BLaER1 treated with 17β-estradiol and CSF1 and Interleukin-3, amounts not matched to agents 10 nM and 100 nM (cell line): ENCODE data around the gene MGAT1.

Source experiments
- H3K27ac ChIP-seq, 11 experiments: shearing (Covaris generic); formaldehyde crosslinking; 2 replicates each; pipeline ENCODE4 v1.8.1; 2022
- H3K27me3 ChIP-seq, 11 experiments: shearing (Covaris generic); formaldehyde crosslinking; 2 replicates each; pipeline ENCODE4 v1.8.1; 2022
- H3K36me3 ChIP-seq, 11 experiments: shearing (Covaris generic); formaldehyde crosslinking; 2 replicates each; pipeline ENCODE4 v1.8.1; 2022
- H3K4me1 ChIP-seq, 10 experiments: shearing (Covaris generic); formaldehyde crosslinking; 2 replicates each; pipeline ENCODE4 v1.8.1; 2022
- H3K4me2 ChIP-seq, 11 experiments: shearing (Covaris generic); formaldehyde crosslinking; 2 replicates each; pipeline ENCODE4 v1.8.1; 2022
- H3K4me3 ChIP-seq, 10 experiments: shearing (Covaris generic); formaldehyde crosslinking; 2 replicates each; pipeline ENCODE4 v1.8.1; 2022
- H3K9ac ChIP-seq, 11 experiments: shearing (Covaris generic); formaldehyde crosslinking; 2 replicates each; pipeline ENCODE4 v1.8.1; 2022
- H3K9me3 ChIP-seq, 11 experiments: shearing (Covaris generic); formaldehyde crosslinking; replicated peaks in 1 of 11; 2 replicates each; pipeline ENCODE4 v1.8.1; 2022
- H4K20me1 ChIP-seq, 11 experiments: shearing (Covaris generic); formaldehyde crosslinking; 2 replicates each; pipeline ENCODE4 v1.8.1; 2022
- Cebpa-rat ChIP-seq, 11 experiments: shearing (Covaris generic); IDR thresholded peaks; 2 replicates each; pipeline ENCODE4 v1.8.1; 2022

Gene MGAT1

DNA sequence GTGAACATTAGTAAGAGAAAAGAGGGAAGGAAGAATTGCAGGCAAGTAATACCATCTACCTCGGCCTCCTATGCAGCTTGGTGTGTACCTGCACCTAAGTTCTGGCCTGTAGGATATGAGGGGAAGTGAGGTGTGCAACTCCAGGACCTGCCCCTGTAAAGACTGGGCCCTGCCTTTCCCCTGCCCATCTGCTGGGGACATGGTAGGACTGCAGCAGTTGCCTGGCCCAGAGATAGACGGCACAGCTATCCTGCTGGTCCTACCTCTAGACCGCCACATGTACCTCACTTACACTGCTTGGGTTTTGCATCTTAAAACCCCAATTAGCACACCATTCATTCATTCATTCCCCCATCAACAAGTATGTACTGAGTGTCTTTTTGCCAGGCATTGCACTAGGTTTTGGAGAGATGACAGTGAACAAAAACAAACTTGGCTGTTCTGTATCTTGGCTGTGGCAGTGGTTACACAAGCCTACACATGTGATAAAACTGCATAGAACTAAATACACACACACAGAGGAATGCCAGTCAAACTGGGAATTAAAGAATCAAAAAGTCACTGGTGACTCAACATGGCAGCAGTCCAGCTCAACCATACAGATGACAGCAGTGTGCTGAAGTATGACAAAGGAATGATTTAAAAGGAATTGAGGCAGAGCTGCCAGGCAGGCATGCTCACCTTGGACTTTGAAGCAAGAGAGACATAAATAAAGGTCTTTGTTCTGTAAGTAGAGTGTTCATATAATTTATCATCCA lies 23.3 kb upstream of the MGAT1 start:
- peak overlapping the region in 2 of 11 experiments; percentile 22 to 37; a peak in 2 of 22 replicates for H3K27ac ChIP-seq
- no peak for TF ChIP-seq Cebpa-rat (IDR thresholded peaks at IDR 0.05)
- no peaks in the 10 kb centered on the region for H4K20me1 ChIP-seq
- H3K4me1 ChIP-seq: peaks cover 10 to 75% (median 18%) of the 10 kb centered on the region in 10 experiments
- H3K4me2 ChIP-seq: peak overlapping the region in 2 of 11 experiments; percentile 49 to 58; a peak in 5 of 22 replicates
- peaks cover 9 to 16% (median 13%) of the 10 kb centered on the region in 11 experiments; a peak in 21 of 22 replicates for H3K36me3 ChIP-seq
- no peak overlapping the region for H3K4me3 ChIP-seq
- H3K9ac ChIP-seq: no peak overlapping the region
- H3K9me3 ChIP-seq: peaks cover 17 to 27% (median 23%) of the 10 kb centered on the region in 11 experiments
- H3K27me3 ChIP-seq: no peaks in the 10 kb centered on the region

GRCh38 chr5:180824630-180825476 lies 22.2 kb upstream of the MGAT1 start:
- H3K9me3 ChIP-seq: peaks cover 13 to 21% (median 18%) of the 10 kb centered on the region in 11 experiments
- no peaks in the 10 kb centered on the region for H4K20me1 ChIP-seq
- H3K27me3 ChIP-seq: no peaks in the 10 kb centered on the region
- peak overlapping the region in 3 of 11 experiments; percentile 30 to 58 (median 49); a peak in 6 of 22 replicates for H3K4me2 ChIP-seq
- peaks cover 2 to 79% (median 10%) of the 10 kb centered on the region in 10 experiments; a peak in 17 of 20 replicates for H3K4me1 ChIP-seq
- no peak overlapping the region for H3K4me3 ChIP-seq
- peak overlapping the region in 2 of 11 experiments; percentile 22 to 29; a peak in 2 of 22 replicates for H3K27ac ChIP-seq
- no peak overlapping the region for H3K9ac ChIP-seq
- H3K36me3 ChIP-seq: peaks cover 5 to 12% (median 9%) of the 10 kb centered on the region in 11 experiments; a peak in 21 of 22 replicates
- no peak for TF ChIP-seq Cebpa-rat (IDR thresholded peaks at IDR 0.05)

- Histone ChIP-seq H3K27me3 (no peaks in the 10 kb centered on the region), H4K20me1 (no peaks in the 10 kb centered on the region), H3K4me3 (no peak overlapping the region), H3K36me3 (peaks cover 0 to 4% (median 2%) of the 10 kb centered on the region in 11 experiments; a peak in 11 of 22 replicates), H3K9ac (no peak overlapping the region), H3K4me2 (peak overlapping the region in 2 of 11 experiments; percentile 44 to 49; a peak in 2 of 22 replicates), H3K27ac (no peak overlapping the region), H3K9me3 (peaks cover 5 to 13% (median 10%) of the 10 kb centered on the region in 11 experiments; a peak in 21 of 22 replicates), H3K4me1 (peaks cover 0 to 77% (median 7%) of the 10 kb centered on the region in 10 experiments; a peak in 8 of 20 replicates)
- no peak for TF ChIP-seq Cebpa-rat (IDR thresholded peaks at IDR 0.05)
Observed at GRCh38 chr5:180823940-180824629, 21.5 kb upstream of the MGAT1 start.

- Histone ChIP-seq H3K36me3 (peaks cover 0 to 3% (median 0%) of the 10 kb centered on the region in 11 experiments; a peak in 1 of 22 replicates), H3K9ac (no peak overlapping the region), H3K4me3 (no peak overlapping the region), H3K4me2 (peak overlapping the region in 2 of 11 experiments; percentile 17 to 44; a peak in 3 of 22 replicates), H3K27me3 (no peaks in the 10 kb centered on the region), H3K27ac (no peak overlapping the region), H3K9me3 (peaks cover 0 to 6% (median 4%) of the 10 kb centered on the region in 11 experiments; a peak in 9 of 22 replicates), H4K20me1 (no peaks in the 10 kb centered on the region), H3K4me1 (peaks cover 2 to 85% (median 7%) of the 10 kb centered on the region in 10 experiments; a peak in 18 of 20 replicates)
- TF ChIP-seq Cebpa-rat (IDR thresholded peaks at IDR 0.05): no peak
Observed at GRCh38 chr5:180823346-180823745, 20.7 kb upstream of the MGAT1 start.

- TF ChIP-seq Cebpa-rat (IDR thresholded peaks at IDR 0.05): no peak
- H3K4me3 ChIP-seq: no peak overlapping the region
- H3K4me1 ChIP-seq: peaks cover 20 to 91% (median 25%) of the 10 kb centered on the region in 10 experiments
- peak overlapping the region in 5 of 11 experiments; percentile 12 to 97 (median 68); a peak in 7 of 22 replicates for H3K27ac ChIP-seq
- H3K36me3 ChIP-seq: no peaks in the 10 kb centered on the region
- H3K9me3 ChIP-seq: no peaks in the 10 kb centered on the region; a peak in 1 of 22 replicates
- no peaks in the 10 kb centered on the region for H3K27me3 ChIP-seq
- H3K9ac ChIP-seq: peak overlapping the region in 2 of 11 experiments; percentile 74 to 87; a peak in 4 of 22 replicates
- H3K4me2 ChIP-seq: peak overlapping the region in 2 of 11 experiments; percentile 76 to 85; a peak in 5 of 22 replicates
- H4K20me1 ChIP-seq: no peaks in the 10 kb centered on the region
Observed at GRCh38 chr5:180821538-180821937, 18.9 kb upstream of the MGAT1 start.

GRCh38 chr5:180820788-180821321 lies 18.2 kb upstream of the MGAT1 start:
- peak in 2 of 11 experiments; percentile 56 to 94; a peak in 2 of 22 replicates for TF ChIP-seq Cebpa-rat (IDR thresholded peaks at IDR 0.05)
- Histone ChIP-seq H3K36me3 (no peaks in the 10 kb centered on the region), H3K4me2 (peak overlapping the region in 4 of 11 experiments; percentile 10 to 85 (median 50); a peak in 6 of 22 replicates), H3K4me1 (peaks cover 27 to 91% (median 32%) of the 10 kb centered on the region in 10 experiments), H4K20me1 (no peaks in the 10 kb centered on the region), H3K9ac (peak overlapping the region in 2 of 11 experiments; percentile 76 to 87; a peak in 4 of 22 replicates), H3K4me3 (no peak overlapping the region), H3K9me3 (no peaks in the 10 kb centered on the region), H3K27me3 (no peaks in the 10 kb centered on the region), H3K27ac (peak overlapping the region in 4 of 11 experiments; percentile 12 to 97 (median 82); a peak in 8 of 22 replicates)

DNA sequence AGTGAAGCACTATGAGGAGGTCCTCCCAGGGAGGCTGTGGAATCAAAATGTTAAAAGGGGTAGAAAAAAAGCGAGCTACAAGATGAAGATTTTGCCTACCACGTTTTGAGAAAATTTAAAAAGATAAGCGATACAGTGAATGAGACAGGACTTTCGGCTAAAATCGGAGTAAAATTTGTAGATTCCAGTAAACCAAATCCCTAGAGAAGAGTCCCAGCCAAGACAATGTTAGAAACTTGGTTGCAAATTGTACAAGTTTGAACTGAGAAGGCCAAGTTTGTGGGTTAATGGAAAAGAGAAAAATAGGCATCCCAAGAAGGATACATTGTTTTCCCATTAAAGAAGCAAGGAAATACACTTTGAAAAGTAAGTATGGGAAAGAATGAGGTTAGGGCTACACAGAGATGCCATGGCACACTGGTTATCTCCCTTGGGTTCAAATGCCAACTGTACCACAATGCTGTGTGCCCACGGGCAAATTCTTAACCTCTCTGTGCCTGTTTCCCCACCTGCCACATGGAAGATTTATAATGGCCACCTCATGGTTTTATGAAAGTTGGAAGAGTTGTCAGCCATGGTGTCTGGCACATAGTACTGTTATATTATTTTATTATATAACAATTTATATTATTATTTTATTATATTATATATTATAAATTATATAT lies 16.2 kb upstream of the MGAT1 start:
- H3K9ac ChIP-seq: peak overlapping the region in 2 of 11 experiments; percentile 81 to 98; a peak in 2 of 22 replicates
- TF ChIP-seq Cebpa-rat (IDR thresholded peaks at IDR 0.05): no peak
- peaks cover 34 to 86% (median 42%) of the 10 kb centered on the region in 10 experiments for H3K4me1 ChIP-seq
- peak overlapping the region in 7 of 11 experiments; percentile 80 to 96 (median 92); a peak in 9 of 22 replicates for H3K4me2 ChIP-seq
- peaks cover 0 to 8% (median 0%) of the 10 kb centered on the region in 11 experiments; a peak in 2 of 22 replicates for H4K20me1 ChIP-seq
- no peaks in the 10 kb centered on the region for H3K27me3 ChIP-seq
- peaks cover 0 to 7% (median 0%) of the 10 kb centered on the region in 11 experiments; a peak in 3 of 22 replicates for H3K36me3 ChIP-seq
- H3K27ac ChIP-seq: peak overlapping the region in 2 of 11 experiments; percentile 76 to 81; a peak in 2 of 22 replicates
- H3K9me3 ChIP-seq: no peaks in the 10 kb centered on the region
- H3K4me3 ChIP-seq: no peak overlapping the region; a peak in 1 of 20 replicates
